Stimulated activated CD8-positive, alpha-beta memory T cell treated with anti-CD3 and anti-CD28 coated beads, Interleukin-7, amount 100 ng/mL, for 24 hours (primary cell): ENCODE data around the gene FCSK.

Source experiments
- DNase-seq: peaks from one replicate; pipeline ENCODE4 v3.0.0-alpha.2; 2020; ENCODE audit warnings: low read depth

Gene FCSK

GRCh38 chr16:70480127-70481105 lies 26.0 kb downstream of the FCSK start:
- DNase-seq, result no peak

- DNase-seq, result no peak
These were observed 27.6 kb downstream of the FCSK start for GRCh38 chr16:70481929-70482536.

- DNase-seq, result no peak
These were observed 28.2 kb downstream of the FCSK start for GRCh38 chr16:70482624-70483023.

- no peak for DNase-seq
These were observed 29.0 kb downstream of the FCSK start for GRCh38 chr16:70483426-70483825.

- no peak for DNase-seq
These were observed 30.5 kb downstream of the FCSK start for GRCh38 chr16:70484867-70485266.

- no peak for DNase-seq
These were observed 35.9 kb downstream of the FCSK start for GRCh38 chr16:70490261-70490660.

- DNase-seq, result no peak
These were observed 39.4 kb downstream of the FCSK start for GRCh38 chr16:70493802-70494201.

- no peak for DNase-seq
These were observed 39.9 kb downstream of the FCSK start for GRCh38 chr16:70494202-70494770.

- no peak for DNase-seq
These were observed 40.4 kb downstream of the FCSK start for GRCh38 chr16:70494777-70495176.

- DNase-seq, result no peak
These were observed 41.2 kb downstream of the FCSK start for GRCh38 chr16:70495425-70496182.

- no peak for DNase-seq
These were observed 42.1 kb downstream of the FCSK start for GRCh38 chr16:70496513-70496912.

- no peak for DNase-seq
These were observed 54.4 kb downstream of the FCSK start for GRCh38 chr16:70508752-70509151.

- DNase-seq, result no peak
These were observed 55.8 kb downstream of the FCSK start for GRCh38 chr16:70510216-70510615.

GRCh38 chr16:70511833-70512232 lies 57.4 kb downstream of the FCSK start:
- DNase-seq, result no peak

GRCh38 chr16:70512456-70512855 lies 58.1 kb downstream of the FCSK start:
- no peak for DNase-seq

- no peak for DNase-seq
These were observed 66.4 kb downstream of the FCSK start for GRCh38 chr16:70520612-70521297.

GRCh38 chr16:70522216-70523075 lies 68.1 kb downstream of the FCSK start:
- DNase-seq, result no peak

- DNase-seq, result peak; percentile 81
These were observed 68.8 kb downstream of the FCSK start, which contains the start of gene COG4 for GRCh38 chr16:70523076-70523742. Gene COG4, minus strand, starts transcription at chr16:70523554. Its CDS starts 11 bp downstream, at chr16:70523543.

- peak; percentile 35 for DNase-seq
These were observed 69.5 kb downstream of the FCSK start, which contains the start of gene SF3B3 for GRCh38 chr16:70523743-70524398. Gene SF3B3, plus strand, starts transcription at chr16:70523816. Its CDS starts 2,841 bp downstream, at chr16:70526657.
